ENCODE measurements around the gene TEX19. TPM values are rescaled to one million over a fixed set of nuclear protein-coding genes. Genes with fewer than 3 reads are reported as not detected.

TEX19 gene
- total and polyA plus RNA-seq, 9 of the 15 experiments (the other 6 are each of a cell fraction or from before 2014, with no cell fraction given): 0.10 to 4.9 (median 1.9) TPM

GRCh38 chr17:82334622-82335394, 24.2 kb upstream of the TEX19 start (continued):
- peak in 1 of 2 experiments; percentile 53; a peak in 1 of 4 replicates for TF ChIP-seq ZNF318 (IDR thresholded peaks at IDR 0.05; ENCODE audit: borderline replicate concordance in 1 of 2, low read depth in 1 of 2)
- TF ChIP-seq NFRKB (IDR thresholded peaks at IDR 0.05; ENCODE audit: low read depth): no peak
- TF ChIP-seq MLLT1 (IDR thresholded peaks at IDR 0.05): no peak
- 0 out of 2 replicates have a peak, but pooled peaks have one; percentile 18 for TF ChIP-seq ESRRA (IDR thresholded peaks at IDR 0.05; ENCODE audit: borderline replicate concordance, low read depth)
- no peak for TF ChIP-seq KLF1 (tag; IDR thresholded peaks at IDR 0.05)
- TF ChIP-seq ZNF76 (CRISPR knock-in tag; IDR thresholded peaks at IDR 0.05; ENCODE audit: borderline replicate concordance): no peak
- TF ChIP-seq ZKSCAN1 (IDR thresholded peaks at IDR 0.05; ENCODE audit: low read depth, low read length): no peak
- no peak for TF ChIP-seq GTF2F1 (IDR thresholded peaks at IDR 0.05; ENCODE audit: low read depth, low read length)
- no peak for TF ChIP-seq NONO (IDR thresholded peaks at IDR 0.05; ENCODE audit: low read depth in 2 of 2, low read length in 1 of 2)
- TF ChIP-seq TRIM28 (IDR thresholded peaks at IDR 0.05): no peak
- no peak for TF ChIP-seq PPARD (CRISPR knock-in tag; IDR thresholded peaks at IDR 0.05)
- peak; percentile 19; the same call in 1 of the 2 replicates for TF ChIP-seq TFAP4 (CRISPR knock-in tag; IDR thresholded peaks at IDR 0.05; ENCODE audit: borderline replicate concordance)
- no peak for TF ChIP-seq KDM5B (IDR thresholded peaks at IDR 0.05; ENCODE audit: insufficient replicate concordance, low read depth, low read length)
- TF ChIP-seq XRCC3 (IDR thresholded peaks at IDR 0.05): no peak
- no peak for TF ChIP-seq ZKSCAN3 (CRISPR knock-in tag; IDR thresholded peaks at IDR 0.05)
- no peak for TF ChIP-seq ZC3H4 (CRISPR knock-in tag; IDR thresholded peaks at IDR 0.05; ENCODE audit: borderline replicate concordance)
- TF ChIP-seq PTBP1 (IDR thresholded peaks at IDR 0.05; ENCODE audit: low read depth, low read length): no peak
- no peak for TF ChIP-seq NR2F6 (CRISPR knock-in tag; IDR thresholded peaks at IDR 0.05)
